Activated B cell treated with CpG ODN at 0.5 μM for 24 hours (primary cell): ENCODE data around the gene MYO1E. TPM values are rescaled to one million over a fixed set of nuclear protein-coding genes. Genes with fewer than 3 reads are reported as not detected.

Experiments
- ATAC-seq: fragments of 200-7000 bp; cut with Tn5 transposase; one replicate; pipeline ENCODE4 v1.10.0; 2021; ENCODE audit warnings: low read depth, mild to moderate bottlenecking, moderate library complexity
- CTCF ChIA-PET: fragments of 350-600 bp; sonication (Branson Sonifier 250); formaldehyde crosslinking; loops from one replicate; lab custom pipeline; 2021; ENCODE audit warnings: antibody characterized with exemption; lab: Charles Lee
- POLR2A ChIA-PET: fragments of 350-600 bp; sonication (Branson Sonifier 250); formaldehyde crosslinking; loops from one replicate; lab custom pipeline; 2021; ENCODE audit warnings: antibody characterized with exemption; lab: Charles Lee
- DNase-seq: peaks from one replicate; pipeline ENCODE4 v3.0.0; 2022
- H3K27ac Mint-ChIP-seq: one replicate; pipeline ENCODE4 v1.8.0; 2020; ENCODE audit warnings: mixed read lengths
- H3K27me3 Mint-ChIP-seq: one replicate; pipeline ENCODE4 v1.8.0; 2021; ENCODE audit warnings: mixed read lengths
- H3K36me3 Mint-ChIP-seq: one replicate; pipeline ENCODE4 v1.8.0; 2021; ENCODE audit warnings: low read depth, mixed read lengths
- H3K4me1 Mint-ChIP-seq: one replicate; pipeline ENCODE4 v1.8.0; 2021; ENCODE audit warnings: mixed read lengths
- H3K4me3 Mint-ChIP-seq: one replicate; pipeline ENCODE4 v1.8.0; 2020; ENCODE audit warnings: mild to moderate bottlenecking, mixed read lengths
- H3K9me3 Mint-ChIP-seq: one replicate; pipeline ENCODE4 v1.8.0; 2020; ENCODE audit warnings: mixed read lengths
- CTCF ChIP-seq: fragments of 200-600 bp; IDR thresholded peaks from one replicate; pipeline ENCODE4 v1.8.0; 2022; ENCODE audit warnings: antibody characterized with exemption, mild to moderate bottlenecking
- intact Hi-C: fragments of 100-400 bp; cut with micrococcal nuclease; formaldehyde crosslinking; loops from one replicate; pipeline ENCODE4 v1.15.1; 2024
- total RNA-seq: library from RNA; stranded (reverse); gene quantifications from 2 replicates; pipeline ENCODE4 v1.2.3, GENCODE V29; 2022

The MYO1E gene
- total RNA-seq, 1 donor from 2014 or later: 186 TPM

GRCh38 chr15:59260090-59260489, 112.6 kb downstream of the MYO1E start:
- peaks cover 21% of the 10 kb centered on the region for H3K4me1 Mint-ChIP-seq
- no peak overlapping the region for H3K4me3 Mint-ChIP-seq
- DNase-seq (no peak), ATAC-seq (no peak)
- intact Hi-C loops: no loop called here
- no peaks in the 10 kb centered on the region for H3K9me3 Mint-ChIP-seq
- peaks cover 35% of the 10 kb centered on the region for H3K36me3 Mint-ChIP-seq
- H3K27ac Mint-ChIP-seq: no peak overlapping the region
- POLR2A ChIA-PET: interaction anchor here (0.6 kb wide), 1 partner anchor 526 kb away, joined by 3 read pairs; no protein-coding TSS in a partner anchor
- TF ChIP-seq CTCF: no peak
- H3K27me3 Mint-ChIP-seq: no peaks in the 10 kb centered on the region
- CTCF ChIA-PET: interaction anchor here (1.0 kb wide), 1 partner anchor 13 kb away, joined by 3 read pairs; no protein-coding TSS in a partner anchor

- no peak overlapping the region for H3K4me3 Mint-ChIP-seq
- no peak for DNase-seq
Observed at GRCh38 chr15:59259137-59259943, 113.3 kb downstream of the MYO1E start.

GRCh38 chr15:59258317-59258716, 114.4 kb downstream of the MYO1E start:
- Mint-ChIP-seq H3K4me1 (peaks cover 14% of the 10 kb centered on the region), H3K27ac (no peak overlapping the region), H3K4me3 (no peak overlapping the region), H3K9me3 (no peaks in the 10 kb centered on the region), H3K36me3 (peaks cover 41% of the 10 kb centered on the region), H3K27me3 (no peaks in the 10 kb centered on the region)
- ChIA-PET POLR2A (no interaction called here), CTCF (no interaction called here)
- TF ChIP-seq CTCF: no peak
- intact Hi-C loops: loop anchor here (10.0 kb wide), 1 partner anchor 426 kb away; the partner anchor contains the start of gene BNIP2
- DNase-seq: no peak
- ATAC-seq: no peak

More at GRCh38 chr15:59259137-59259943, 113.3 kb downstream of the MYO1E start:
- no peak for TF ChIP-seq CTCF
- peaks cover 37% of the 10 kb centered on the region for H3K36me3 Mint-ChIP-seq
- intact Hi-C loops: loop anchor here (10.0 kb wide), 1 partner anchor 425 kb away; the partner anchor contains the start of gene BNIP2
- no peak overlapping the region for H3K27ac Mint-ChIP-seq
- peaks cover 14% of the 10 kb centered on the region for H3K4me1 Mint-ChIP-seq
- CTCF ChIA-PET: interaction anchor here (1.0 kb wide), 1 partner anchor 12 kb away, joined by 3 read pairs; no protein-coding TSS in a partner anchor
- H3K9me3 Mint-ChIP-seq: no peaks in the 10 kb centered on the region
- ATAC-seq: no peak
- no peaks in the 10 kb centered on the region for H3K27me3 Mint-ChIP-seq
- POLR2A ChIA-PET: no interaction called here

- peaks cover 23% of the 10 kb centered on the region for H3K4me1 Mint-ChIP-seq
- ChIA-PET CTCF (interaction anchor here (1.2 kb wide), 1 partner anchor 236 kb away, joined by 3 read pairs; no protein-coding TSS in a partner anchor), POLR2A (no interaction called here)
- TF ChIP-seq CTCF: no peak
- DNase-seq (no peak), ATAC-seq (no peak)
- H3K9me3 Mint-ChIP-seq: no peaks in the 10 kb centered on the region
- H3K27ac Mint-ChIP-seq: no peak overlapping the region
- H3K4me3 Mint-ChIP-seq: no peak overlapping the region
- peaks cover 47% of the 10 kb centered on the region for H3K36me3 Mint-ChIP-seq
- intact Hi-C loops: loop anchor here (10.0 kb wide), 1 partner anchor 428 kb away; the partner anchor contains the start of gene BNIP2
- H3K27me3 Mint-ChIP-seq: no peaks in the 10 kb centered on the region
Observed at GRCh38 chr15:59257140-59257539, 115.5 kb downstream of the MYO1E start.

GRCh38 chr15:59256482-59256881, 116.2 kb downstream of the MYO1E start:
- ATAC-seq (no peak), DNase-seq (no peak)
- H3K4me1 Mint-ChIP-seq: peaks cover 25% of the 10 kb centered on the region
- H3K27me3 Mint-ChIP-seq: no peaks in the 10 kb centered on the region
- H3K9me3 Mint-ChIP-seq: no peaks in the 10 kb centered on the region
- H3K36me3 Mint-ChIP-seq: peaks cover 44% of the 10 kb centered on the region
- H3K27ac Mint-ChIP-seq: no peak overlapping the region
- no peak for TF ChIP-seq CTCF
- H3K4me3 Mint-ChIP-seq: no peak overlapping the region
- intact Hi-C loops: loop anchor here (10.0 kb wide), 1 partner anchor 428 kb away; the partner anchor contains the start of gene BNIP2
- POLR2A ChIA-PET: no interaction called here
- CTCF ChIA-PET: interaction anchor here (1.1 to 1.2 kb wide), 2 partner anchors 11 to 236 kb away, joined by 3 read pairs; no protein-coding TSS in a partner anchor
